22Rv1 (cell line): Measurements from ENCODE around the gene SDK1.

Source experiments
- CTCF ChIP-seq: fragments of 450-650 bp; IDR thresholded peaks from 2 replicates; pipeline ENCODE4 v1.5.1; 2017; ENCODE audit warnings: mild to moderate bottlenecking
- ZFX ChIP-seq: fragments of 450-650 bp; IDR thresholded peaks from 2 replicates; pipeline ENCODE4 v1.6.1; 2017; ENCODE audit warnings: antibody characterized with exemption, borderline replicate concordance

- no peak for TF ChIP-seq CTCF
- TF ChIP-seq ZFX, result no peak
Observed at GRCh38 chr7:4209966-4210365, 908.9 kb downstream of the SDK1 start.
